NCI-H1417 treated with DMSO at 0.1 percent for 48 hours (cell line): ENCODE results near the gene COL20A1.

Source experiments
- DNase-seq: peaks from one replicate; lab custom pipeline; 2025; lab: John Stamatoyannopoulos, UW

COL20A1 gene

GRCh38 chr20:63261060-63261794 lies 31.8 kb upstream of the COL20A1 start:
- no peak for DNase-seq

- DNase-seq = no peak
These were observed 31.0 kb upstream of the COL20A1 start for GRCh38 chr20:63261795-63262528.

- no peak for DNase-seq
These were observed 30.1 kb upstream of the COL20A1 start for GRCh38 chr20:63262836-63263235.

GRCh38 chr20:63264000-63264399 lies 29.0 kb upstream of the COL20A1 start:
- DNase-seq = no peak

- no peak for DNase-seq
These were observed 28.5 kb upstream of the COL20A1 start for GRCh38 chr20:63264519-63264918.

GRCh38 chr20:63265891-63266515 lies 27.0 kb upstream of the COL20A1 start:
- no peak for DNase-seq

- DNase-seq = no peak
These were observed 25.3 kb upstream of the COL20A1 start for GRCh38 chr20:63267691-63268090.

- no peak for DNase-seq
These were observed 24.7 kb upstream of the COL20A1 start for GRCh38 chr20:63268256-63268655.

GRCh38 chr20:63268671-63269439 lies 24.1 kb upstream of the COL20A1 start:
- no peak for DNase-seq

- DNase-seq = no peak
These were observed 23.3 kb upstream of the COL20A1 start for GRCh38 chr20:63269724-63270123.

GRCh38 chr20:63270606-63271325 lies 22.2 kb upstream of the COL20A1 start:
- no peak for DNase-seq

GRCh38 chr20:63272105-63273058 lies 20.6 kb upstream of the COL20A1 start, which contains the start of gene ARFGAP1:
ARFGAP1 (plus strand) TSS chr20:63272813; CDS start chr20:63275581, 2,768 bp downstream.
- peak; percentile 39 for DNase-seq

- DNase-seq = no peak
These were observed 19.9 kb upstream of the COL20A1 start for GRCh38 chr20:63273059-63273579.

- no peak for DNase-seq
These were observed 19.2 kb upstream of the COL20A1 start for GRCh38 chr20:63273635-63274380.

GRCh38 chr20:63274381-63275228 lies 18.4 kb upstream of the COL20A1 start:
- no peak for DNase-seq

- DNase-seq = no peak
These were observed 17.2 kb upstream of the COL20A1 start for GRCh38 chr20:63275825-63276224.

GRCh38 chr20:63276956-63277355 lies 16.0 kb upstream of the COL20A1 start:
- DNase-seq = no peak
